GM11168 (cell line): Measurements from ENCODE around the gene LRRFIP2.

Experiments used
- in situ Hi-C: fragments of 300-500 bp; cut with MboI; formaldehyde crosslinking; loops from one replicate; pipeline ENCODE4 v1.12.0; 2022; ENCODE audit warnings: low sequenced_read_pairs; ENCODE audit not compliant: unreplicated experiment

LRRFIP2 gene

GRCh38 chr3:37039161-37039846, 135.1 kb downstream of the LRRFIP2 start:
- in situ Hi-C loops, result no loop called here

- in situ Hi-C loops, result no loop called here
Measured at GRCh38 chr3:37037352-37037751, 137.0 kb downstream of the LRRFIP2 start.

- in situ Hi-C loops, result no loop called here
Measured at GRCh38 chr3:37032961-37033360, 141.4 kb downstream of the LRRFIP2 start.

GRCh38 chr3:37031096-37031682, 143.2 kb downstream of the LRRFIP2 start:
- in situ Hi-C loops, result no loop called here

- in situ Hi-C loops, result no loop called here
Measured at GRCh38 chr3:37030588-37030987, 143.8 kb downstream of the LRRFIP2 start.

- in situ Hi-C loops, result no loop called here
Measured at GRCh38 chr3:37029516-37030163, 144.7 kb downstream of the LRRFIP2 start.

- in situ Hi-C loops, result no loop called here
Measured at GRCh38 chr3:37029111-37029510, 145.3 kb downstream of the LRRFIP2 start.

GRCh38 chr3:37028329-37028728, 146.1 kb downstream of the LRRFIP2 start:
- in situ Hi-C loops, result no loop called here

GRCh38 chr3:37026851-37027250, 147.5 kb downstream of the LRRFIP2 start:
- in situ Hi-C loops, result no loop called here

GRCh38 chr3:37025561-37026335, 148.6 kb downstream of the LRRFIP2 start:
- in situ Hi-C loops, result no loop called here

GRCh38 chr3:37024820-37025405, 149.5 kb downstream of the LRRFIP2 start:
- in situ Hi-C loops, result no loop called here

GRCh38 chr3:37024092-37024491, 150.3 kb downstream of the LRRFIP2 start:
- in situ Hi-C loops, result no loop called here

GRCh38 chr3:37017683-37018082, 156.7 kb downstream of the LRRFIP2 start:
- in situ Hi-C loops, result no loop called here

GRCh38 chr3:37016903-37017302, 157.5 kb downstream of the LRRFIP2 start:
- in situ Hi-C loops, result no loop called here

GRCh38 chr3:37015642-37016041, 158.7 kb downstream of the LRRFIP2 start:
- in situ Hi-C loops, result no loop called here

GRCh38 chr3:37014620-37015019, 159.8 kb downstream of the LRRFIP2 start:
- in situ Hi-C loops, result no loop called here
